PC-3 (cell line): ENCODE measurements around the gene ADGRG3.

Source experiments
- CTCF ChIP-seq: fragments of 300-600 bp; sonication (generic); conservative IDR thresholded peaks from 2 replicates; pipeline ENCODE4 v1.5.1; 2017; ENCODE audit warnings: antibody characterized with exemption, low read depth, mild to moderate bottlenecking, low read length
- EZH2 ChIP-seq: fragments of 300-600 bp; sonication (generic); IDR thresholded peaks from one replicate; pipeline ENCODE4 v1.6.1; 2017; ENCODE audit warnings: antibody characterized with exemption, mild to moderate bottlenecking, low read length; ENCODE audit not compliant: unreplicated experiment

GRCh38 chr16:57643910-57644309, 24.2 kb upstream of the ADGRG3 start:
- no peak for TF ChIP-seq EZH2
- no peak for TF ChIP-seq CTCF
